ENCODE data around the gene LRRC4C. TPM values are rescaled to one million over a fixed set of nuclear protein-coding genes. Genes with fewer than 3 reads are reported as not detected.

Gene LRRC4C
- total RNA-seq, 1 donor from 2014 or later = 14.0 TPM

DNA sequence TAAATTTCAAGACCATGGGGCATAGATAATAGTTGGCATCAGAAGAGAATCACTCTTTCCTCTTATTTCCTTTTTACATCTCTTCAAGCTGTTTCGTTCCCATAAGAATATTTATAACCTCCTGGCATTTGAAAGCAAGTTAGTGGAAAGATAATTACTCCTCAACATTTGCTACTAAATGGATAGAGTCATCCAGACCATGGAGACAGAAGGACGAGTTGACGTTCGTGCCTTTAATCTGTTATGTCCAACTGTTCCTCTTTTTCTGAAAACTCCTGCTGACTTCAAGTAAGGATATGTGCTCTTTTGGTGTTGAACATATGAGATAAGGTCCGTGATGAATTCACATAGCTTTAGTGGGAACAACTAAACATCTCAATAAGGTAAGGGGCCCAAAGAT lies 414.2 kb downstream of the LRRC4C start:
- TF ChIP-seq, protein P1, sequence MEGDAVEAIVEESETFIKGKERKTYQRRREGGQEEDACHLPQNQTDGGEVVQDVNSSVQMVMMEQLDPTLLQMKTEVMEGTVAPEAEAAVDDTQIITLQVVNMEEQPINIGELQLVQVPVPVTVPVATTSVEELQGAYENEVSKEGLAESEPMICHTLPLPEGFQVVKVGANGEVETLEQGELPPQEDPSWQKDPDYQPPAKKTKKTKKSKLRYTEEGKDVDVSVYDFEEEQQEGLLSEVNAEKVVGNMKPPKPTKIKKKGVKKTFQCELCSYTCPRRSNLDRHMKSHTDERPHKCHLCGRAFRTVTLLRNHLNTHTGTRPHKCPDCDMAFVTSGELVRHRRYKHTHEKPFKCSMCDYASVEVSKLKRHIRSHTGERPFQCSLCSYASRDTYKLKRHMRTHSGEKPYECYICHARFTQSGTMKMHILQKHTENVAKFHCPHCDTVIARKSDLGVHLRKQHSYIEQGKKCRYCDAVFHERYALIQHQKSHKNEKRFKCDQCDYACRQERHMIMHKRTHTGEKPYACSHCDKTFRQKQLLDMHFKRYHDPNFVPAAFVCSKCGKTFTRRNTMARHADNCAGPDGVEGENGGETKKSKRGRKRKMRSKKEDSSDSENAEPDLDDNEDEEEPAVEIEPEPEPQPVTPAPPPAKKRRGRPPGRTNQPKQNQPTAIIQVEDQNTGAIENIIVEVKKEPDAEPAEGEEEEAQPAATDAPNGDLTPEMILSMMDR (conservative IDR thresholded peaks at IDR 0.05) = no peak
- Mint-ChIP-seq H3K4me1 (ENCODE audit: unreplicated experiment) (no peaks in the 10 kb centered on the region), H3K9me3 (no peaks in the 10 kb centered on the region), H3K27ac (no peak overlapping the region), H3K36me3 (no peaks in the 10 kb centered on the region), H3K27me3 (no peaks in the 10 kb centered on the region), H3K4me3 (no peak overlapping the region)
- DNase-seq (ENCODE audit: extremely low spot score, unreplicated experiment) = no peak

DNA sequence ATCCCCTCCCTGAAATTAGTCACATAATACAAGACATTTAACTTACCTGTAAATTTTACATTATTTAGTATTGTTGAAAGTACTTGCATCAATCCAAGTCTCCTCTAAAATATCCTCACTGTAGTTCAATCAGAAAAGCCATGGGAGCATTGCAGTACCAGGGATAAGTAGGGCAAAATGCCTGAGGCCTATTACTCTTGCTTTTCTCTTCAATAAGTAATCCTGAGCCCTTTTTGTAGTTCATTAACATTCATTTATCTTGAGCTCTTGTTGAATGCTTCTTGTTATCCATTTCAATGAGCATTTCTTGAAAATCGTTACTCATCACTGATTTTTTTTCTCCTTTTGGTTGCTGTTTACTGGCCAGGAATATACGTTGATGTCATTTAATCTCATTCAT lies 414.7 kb downstream of the LRRC4C start:
- DNase-seq (ENCODE audit: extremely low spot score, unreplicated experiment) = no peak
- no peaks in the 10 kb centered on the region for H3K4me1 Mint-ChIP-seq (ENCODE audit: unreplicated experiment)
- TF ChIP-seq, protein P1 (conservative IDR thresholded peaks at IDR 0.05) = no peak
- H3K36me3 Mint-ChIP-seq = no peaks in the 10 kb centered on the region
- no peaks in the 10 kb centered on the region for H3K27me3 Mint-ChIP-seq
- no peak overlapping the region for H3K27ac Mint-ChIP-seq
- H3K9me3 Mint-ChIP-seq = no peaks in the 10 kb centered on the region
- no peak overlapping the region for H3K4me3 Mint-ChIP-seq

DNA sequence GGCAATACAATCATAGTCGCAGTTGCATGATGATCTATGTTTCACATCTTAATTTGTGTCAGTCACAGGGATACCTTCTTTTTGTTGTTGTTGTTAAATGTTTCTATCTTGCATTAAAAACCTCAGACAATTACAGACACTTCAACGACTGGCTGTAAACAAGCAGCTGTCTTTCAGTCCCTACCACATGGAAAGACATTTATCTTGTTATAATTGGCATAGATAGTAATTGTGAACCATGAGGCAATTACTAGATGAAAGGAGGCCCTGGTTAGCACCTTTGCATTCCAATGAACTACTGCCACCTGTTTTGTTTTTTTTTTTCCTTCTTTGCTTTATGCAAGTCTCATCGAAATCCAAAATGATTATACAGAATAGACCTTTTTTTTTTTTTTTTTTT lies 416.8 kb downstream of the LRRC4C start:
- Mint-ChIP-seq H3K36me3 (no peaks in the 10 kb centered on the region), H3K4me3 (no peak overlapping the region), H3K9me3 (no peaks in the 10 kb centered on the region), H3K4me1 (ENCODE audit: unreplicated experiment) (no peaks in the 10 kb centered on the region), H3K27ac (no peak overlapping the region), H3K27me3 (no peaks in the 10 kb centered on the region)
- no peak for DNase-seq (ENCODE audit: extremely low spot score, unreplicated experiment)
- TF ChIP-seq, protein P1 (conservative IDR thresholded peaks at IDR 0.05) = no peak

DNA sequence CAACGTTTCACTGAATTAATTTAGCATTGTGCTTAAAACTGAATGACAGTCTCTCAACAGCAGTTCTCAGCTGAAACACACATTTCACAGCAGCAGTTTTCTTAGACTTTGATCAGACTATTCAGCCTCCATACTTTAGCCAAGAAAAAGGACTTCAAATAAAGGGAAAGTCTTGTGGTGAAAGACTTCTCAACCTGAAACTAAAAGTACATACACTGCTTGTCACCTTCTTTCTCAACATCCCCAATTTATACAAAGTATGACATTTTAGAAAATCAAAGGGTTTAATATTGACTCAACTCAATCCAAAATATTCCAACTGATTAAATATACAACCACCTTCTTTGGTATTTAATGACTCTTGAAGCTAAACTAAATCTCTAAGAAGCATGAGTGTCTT lies 419.0 kb downstream of the LRRC4C start:
- no peaks in the 10 kb centered on the region for H3K36me3 Mint-ChIP-seq
- H3K27me3 Mint-ChIP-seq = no peaks in the 10 kb centered on the region
- no peaks in the 10 kb centered on the region for H3K9me3 Mint-ChIP-seq
- H3K27ac Mint-ChIP-seq = no peak overlapping the region
- H3K4me1 Mint-ChIP-seq (ENCODE audit: unreplicated experiment) = no peaks in the 10 kb centered on the region
- DNase-seq (ENCODE audit: extremely low spot score, unreplicated experiment) = no peak
- TF ChIP-seq, protein P1 (conservative IDR thresholded peaks at IDR 0.05) = no peak
- no peak overlapping the region for H3K4me3 Mint-ChIP-seq

DNA sequence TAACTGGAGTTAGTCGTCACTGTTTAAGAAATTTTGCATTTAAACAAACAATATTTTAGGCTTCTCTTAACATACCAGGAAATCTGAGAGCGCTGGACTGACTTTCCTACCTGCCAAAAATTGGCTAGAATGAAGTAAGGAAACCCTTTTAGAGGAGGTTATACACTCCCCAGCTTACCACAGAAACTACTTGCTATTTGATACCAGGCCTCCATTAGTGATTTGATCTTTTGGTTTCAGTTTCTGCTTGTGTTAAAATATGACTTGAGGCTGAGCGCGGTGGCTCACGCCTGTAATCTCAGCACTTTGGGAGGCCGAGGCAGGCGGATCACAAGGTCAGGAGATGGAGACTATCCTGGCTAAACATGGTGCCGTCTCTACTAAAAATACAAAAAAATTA lies 419.9 kb downstream of the LRRC4C start:
- no peaks in the 10 kb centered on the region for H3K27me3 Mint-ChIP-seq
- no peak overlapping the region for H3K27ac Mint-ChIP-seq
- TF ChIP-seq, protein P1 (conservative IDR thresholded peaks at IDR 0.05) = no peak
- H3K4me1 Mint-ChIP-seq (ENCODE audit: unreplicated experiment) = no peaks in the 10 kb centered on the region
- H3K4me3 Mint-ChIP-seq = no peak overlapping the region
- no peak for DNase-seq (ENCODE audit: extremely low spot score, unreplicated experiment)
- H3K36me3 Mint-ChIP-seq = no peaks in the 10 kb centered on the region
- no peaks in the 10 kb centered on the region for H3K9me3 Mint-ChIP-seq

DNA sequence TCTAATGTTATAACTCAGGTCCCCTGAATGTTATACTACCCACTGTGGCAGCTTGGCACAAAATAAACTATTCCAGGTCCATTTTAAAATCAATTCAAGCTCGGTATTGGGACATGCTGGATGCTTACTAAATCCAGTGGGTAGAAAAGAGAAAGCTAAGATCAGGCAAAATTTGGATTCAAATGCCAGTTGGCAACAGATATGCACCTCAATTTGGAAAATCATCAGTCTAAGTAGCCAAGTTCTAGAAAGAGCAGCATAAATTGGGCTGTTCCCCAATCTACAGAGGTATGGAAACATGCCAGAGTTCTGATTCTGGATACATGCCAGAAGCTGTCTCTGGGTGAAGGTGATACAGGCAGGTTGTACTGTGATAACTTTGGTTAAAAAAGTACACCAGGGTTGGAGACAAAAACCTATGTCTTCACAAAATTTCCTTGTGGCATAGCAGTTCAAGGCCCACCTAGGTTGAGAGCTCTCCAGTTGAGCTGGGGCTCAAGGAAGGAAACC lies 427.8 kb downstream of the LRRC4C start:
- Mint-ChIP-seq H3K4me3 (no peak overlapping the region), H3K27me3 (no peaks in the 10 kb centered on the region)

More for the DNA sequence above, 427.8 kb downstream of the LRRC4C start:
- TF ChIP-seq, protein P1 (conservative IDR thresholded peaks at IDR 0.05) = no peak
- DNase-seq (ENCODE audit: extremely low spot score, unreplicated experiment) = no peak
- Mint-ChIP-seq H3K36me3 (no peaks in the 10 kb centered on the region), H3K9me3 (no peaks in the 10 kb centered on the region), H3K4me1 (ENCODE audit: unreplicated experiment) (no peaks in the 10 kb centered on the region), H3K27ac (no peak overlapping the region)
